Measurements from ENCODE around the gene PCDHGA6.
"Not testable (repeated sequence)": the region's sequence is repeated elsewhere in the genome, so short reads cannot be mapped to it uniquely, and the experiment has no call there.

The PCDHGA6 gene

DNA sequence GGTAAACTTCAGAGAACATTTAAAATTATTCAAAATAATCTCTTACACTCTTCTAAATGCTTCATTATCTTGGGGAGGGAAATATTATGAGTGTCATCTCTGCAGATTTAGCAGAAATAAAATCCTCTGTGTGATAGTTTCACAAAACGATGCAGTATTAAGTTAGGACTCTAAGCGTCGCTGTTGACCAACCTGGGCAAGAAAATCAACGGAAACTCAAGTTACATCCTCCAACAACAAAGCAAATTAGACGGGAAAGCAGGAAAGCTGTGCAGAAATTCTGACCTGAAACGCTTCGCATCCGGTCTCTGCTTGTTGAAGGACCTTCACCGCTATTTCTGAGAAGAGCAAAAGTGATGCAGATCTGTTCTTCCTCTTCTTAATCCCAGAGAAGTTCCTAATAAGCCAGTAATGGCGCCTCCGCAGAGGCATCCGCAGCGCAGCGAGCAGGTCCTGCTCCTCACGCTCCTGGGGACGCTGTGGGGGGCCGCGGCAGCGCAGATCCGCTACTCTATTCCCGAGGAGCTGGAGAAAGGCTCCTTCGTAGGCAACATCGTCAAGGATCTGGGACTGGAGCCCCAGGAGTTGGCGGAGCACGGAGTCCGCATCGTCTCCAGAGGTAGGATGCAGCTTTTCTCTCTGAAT lies at the start of gene PCDHGA6:
Gene PCDHGA6, plus strand, starts transcription at position 219 of the 645 bp plus-strand sequence. Its CDS starts 193 bp downstream, at position 412.
- in situ Hi-C loops (cut with HindIII; ENCODE audit: low sequenced_read_pairs): no loop called here

DNA sequence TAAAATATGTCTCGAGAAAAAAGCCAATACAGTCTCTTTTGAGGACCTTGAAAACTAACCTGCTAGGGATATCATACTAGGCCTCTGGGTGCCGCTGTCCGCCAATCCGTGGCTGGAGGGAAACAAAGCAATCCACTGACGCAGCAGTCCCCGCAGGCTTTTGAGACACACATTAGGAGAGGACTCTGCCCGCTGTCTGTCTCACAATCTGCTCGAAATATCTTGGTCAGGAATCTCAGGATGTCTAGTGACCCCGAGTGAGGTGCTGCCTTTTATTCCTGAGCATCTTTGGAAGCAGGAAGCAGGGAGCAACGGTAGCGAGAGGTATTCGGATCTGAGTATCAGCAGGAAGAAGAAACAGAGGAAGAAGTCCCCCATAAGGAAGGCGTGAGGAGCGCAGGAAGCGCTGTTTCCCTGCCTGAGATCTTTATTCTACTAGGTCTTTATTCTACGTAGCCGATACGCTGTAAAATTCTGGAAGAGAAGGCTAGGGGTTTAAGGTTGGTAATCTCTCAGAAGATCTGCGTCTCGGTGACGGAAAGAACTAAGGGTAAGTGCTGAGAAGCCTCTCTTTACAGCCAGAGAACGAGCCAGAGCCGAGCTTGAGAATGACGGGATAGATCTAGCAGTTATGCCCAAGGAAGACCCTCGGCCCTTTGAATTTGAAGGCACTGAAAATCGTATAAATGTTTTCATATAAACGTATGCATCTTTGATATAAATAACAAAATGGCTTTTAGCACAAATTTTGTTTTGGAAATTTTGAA lies 47.4 kb upstream of the PCDHGA6 start:
- in situ Hi-C loops (cut with HindIII; ENCODE audit: low sequenced_read_pairs): loop anchor here (5.0 kb wide), 1 partner anchor 66 kb away; the partner anchor contains the start of gene PCDHGA8

DNA sequence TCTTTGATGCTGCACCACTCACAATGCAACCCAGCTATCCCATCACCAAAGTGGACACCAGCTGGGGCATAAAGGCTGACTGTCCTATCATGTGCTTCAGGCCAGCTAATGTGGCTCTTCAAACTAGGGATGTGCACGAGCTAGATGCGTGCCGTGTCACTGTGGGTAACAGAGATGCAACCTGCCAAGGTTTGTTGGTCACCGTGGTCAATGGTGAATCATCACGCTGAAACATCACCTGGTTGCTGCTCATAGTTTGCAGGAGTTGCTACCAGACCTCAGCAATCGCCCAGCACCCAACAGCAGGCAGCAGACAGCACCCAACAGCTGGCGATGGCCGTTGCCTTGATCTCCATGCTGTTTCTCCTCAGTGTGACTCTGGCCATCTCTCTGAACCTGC lies 45.5 kb upstream of the PCDHGA6 start:
- in situ Hi-C loops (cut with HindIII; ENCODE audit: low sequenced_read_pairs): loop anchor here (5.0 kb wide), 1 partner anchor 64 kb away; the partner anchor contains the start of gene PCDHGA8

DNA sequence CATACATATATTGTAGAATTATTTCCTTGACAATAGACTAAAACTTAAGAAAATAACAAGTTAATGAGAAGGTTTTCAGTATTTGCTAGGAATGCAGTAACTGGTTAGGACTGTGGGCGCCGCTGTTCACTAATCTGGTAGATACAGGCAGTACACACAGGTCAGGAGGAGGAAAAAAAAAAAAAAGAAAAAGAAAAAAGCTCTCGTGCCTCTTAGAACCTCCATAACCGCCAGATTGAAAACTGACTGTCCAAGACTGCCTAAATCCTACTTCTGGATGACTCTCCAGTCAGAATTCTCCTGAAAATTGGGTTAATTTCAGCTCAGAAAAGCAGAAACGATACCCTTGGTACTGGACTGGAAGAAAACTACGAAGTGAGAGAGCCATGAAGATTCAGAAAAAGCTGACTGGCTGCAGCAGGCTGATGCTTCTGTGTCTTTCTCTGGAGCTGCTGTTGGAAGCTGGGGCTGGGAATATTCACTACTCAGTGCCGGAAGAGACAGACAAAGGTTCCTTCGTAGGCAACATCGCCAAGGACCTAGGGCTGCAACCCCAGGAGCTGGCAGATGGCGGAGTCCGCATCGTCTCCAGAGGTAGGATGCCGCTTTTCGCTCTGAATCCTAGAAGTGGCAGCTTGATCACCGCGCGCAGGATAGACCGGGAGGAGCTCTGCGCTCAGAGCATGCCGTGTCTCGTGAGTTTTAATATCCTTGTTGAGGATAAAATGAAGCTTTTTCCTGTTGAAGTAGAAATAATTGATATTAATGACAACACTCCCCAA lies 43.2 kb upstream of the PCDHGA6 start, which contains the start of gene PCDHGA1:
Gene PCDHGA1, plus strand, starts transcription at position 216 of the 782 bp plus-strand sequence.
- in situ Hi-C loops (cut with HindIII; ENCODE audit: low sequenced_read_pairs): no loop called here

DNA sequence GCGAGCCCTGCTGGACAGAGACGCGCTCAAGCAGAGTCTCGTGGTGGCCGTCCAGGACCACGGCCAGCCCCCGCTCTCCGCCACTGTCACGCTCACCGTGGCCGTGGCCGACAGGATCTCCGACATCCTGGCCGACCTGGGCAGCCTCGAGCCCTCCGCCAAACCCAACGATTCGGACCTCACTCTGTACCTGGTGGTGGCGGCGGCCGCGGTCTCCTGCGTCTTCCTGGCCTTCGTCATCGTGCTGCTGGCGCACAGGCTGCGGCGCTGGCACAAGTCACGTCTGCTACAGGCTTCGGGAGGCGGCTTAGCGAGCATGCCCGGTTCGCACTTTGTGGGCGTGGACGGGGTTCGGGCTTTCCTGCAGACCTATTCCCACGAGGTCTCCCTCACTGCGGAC lies 41.1 kb upstream of the PCDHGA6 start:
- in situ Hi-C loops (cut with HindIII; ENCODE audit: low sequenced_read_pairs): not testable (repeated sequence)

DNA sequence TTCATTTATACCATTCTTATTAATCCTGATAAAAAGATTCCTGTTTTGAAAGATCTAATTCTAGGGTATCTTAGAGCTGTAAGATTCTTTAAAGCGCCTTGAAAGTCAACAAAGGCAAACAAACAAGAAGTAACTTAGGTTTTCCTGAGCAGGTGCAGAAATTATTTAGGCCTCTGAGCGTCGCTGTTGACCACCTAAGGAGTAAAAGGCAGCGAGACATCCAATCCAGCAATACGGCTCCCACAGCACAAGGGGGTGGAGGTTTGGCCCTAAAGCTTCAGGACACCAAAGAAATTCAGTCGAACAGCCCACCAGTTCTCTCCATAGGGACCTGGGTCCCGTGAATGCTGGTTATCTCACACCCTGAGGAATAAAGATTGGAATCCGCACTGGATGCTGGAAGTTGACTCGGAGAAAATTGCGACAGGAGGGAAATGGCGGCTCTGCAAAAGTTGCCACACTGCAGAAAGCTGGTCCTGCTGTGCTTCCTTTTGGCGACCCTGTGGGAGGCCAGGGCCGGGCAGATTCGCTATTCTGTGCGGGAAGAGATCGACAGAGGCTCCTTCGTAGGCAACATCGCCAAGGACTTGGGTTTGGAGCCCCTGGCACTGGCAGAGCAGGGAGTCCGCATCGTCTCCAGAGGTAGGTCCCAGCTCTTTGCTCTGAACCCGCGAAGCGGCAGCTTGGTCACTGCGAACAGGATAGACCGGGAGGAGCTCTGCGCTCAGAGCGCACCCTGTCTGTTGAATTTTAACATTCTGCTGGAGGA lies 35.0 kb upstream of the PCDHGA6 start, which contains the start of gene PCDHGA2:
Gene PCDHGA2, plus strand, starts transcription at position 223 of the 769 bp plus-strand sequence.
- in situ Hi-C loops (cut with HindIII; ENCODE audit: low sequenced_read_pairs): loop anchor here (5.0 kb wide), 1 partner anchor 89 kb away; no protein-coding TSS in a partner anchor

DNA sequence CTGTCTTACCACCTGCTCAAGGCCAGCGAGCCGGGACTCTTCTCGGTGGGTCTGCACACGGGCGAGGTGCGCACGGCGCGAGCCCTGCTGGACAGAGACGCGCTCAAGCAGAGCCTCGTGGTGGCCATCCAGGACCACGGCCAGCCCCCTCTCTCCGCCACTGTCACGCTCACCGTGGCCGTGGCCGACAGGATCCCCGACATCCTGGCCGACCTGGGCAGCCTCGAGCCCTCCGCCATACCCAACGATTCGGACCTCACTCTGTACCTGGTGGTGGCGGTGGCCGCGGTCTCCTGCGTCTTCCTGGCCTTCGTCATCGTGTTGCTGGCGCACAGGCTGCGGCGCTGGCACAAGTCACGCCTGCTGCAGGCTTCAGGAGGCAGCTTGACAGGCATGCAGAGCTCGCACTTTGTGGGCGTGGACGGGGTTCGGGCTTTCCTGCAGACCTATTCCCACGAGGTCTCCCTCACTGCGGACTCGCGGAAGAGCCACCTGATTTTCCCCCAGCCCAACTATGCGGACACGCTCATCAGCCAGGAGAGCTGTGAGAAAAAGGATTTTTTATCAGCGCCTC lies 32.8 kb upstream of the PCDHGA6 start:
- in situ Hi-C loops (cut with HindIII; ENCODE audit: low sequenced_read_pairs): not testable (repeated sequence)

DNA sequence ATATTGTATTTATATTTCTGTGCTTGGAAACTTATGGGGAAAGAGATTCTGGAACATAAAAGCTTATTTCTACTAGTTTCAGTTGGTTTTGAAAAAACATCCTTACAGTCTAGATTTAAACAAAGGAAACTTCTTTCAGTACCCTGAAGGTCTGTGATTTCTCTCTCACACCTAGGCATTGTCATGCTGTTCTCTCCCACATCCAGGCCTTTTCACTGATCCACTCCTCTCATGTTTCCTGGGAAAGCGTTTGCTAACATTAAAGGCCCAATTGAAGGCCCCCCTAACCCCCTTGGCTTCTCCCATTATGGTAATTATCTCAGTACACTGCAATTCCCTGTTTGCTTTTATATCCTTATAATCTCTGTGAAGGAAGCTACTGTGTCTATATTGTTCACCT lies 30.9 kb upstream of the PCDHGA6 start:
- in situ Hi-C loops (cut with HindIII; ENCODE audit: low sequenced_read_pairs): no loop called here

DNA sequence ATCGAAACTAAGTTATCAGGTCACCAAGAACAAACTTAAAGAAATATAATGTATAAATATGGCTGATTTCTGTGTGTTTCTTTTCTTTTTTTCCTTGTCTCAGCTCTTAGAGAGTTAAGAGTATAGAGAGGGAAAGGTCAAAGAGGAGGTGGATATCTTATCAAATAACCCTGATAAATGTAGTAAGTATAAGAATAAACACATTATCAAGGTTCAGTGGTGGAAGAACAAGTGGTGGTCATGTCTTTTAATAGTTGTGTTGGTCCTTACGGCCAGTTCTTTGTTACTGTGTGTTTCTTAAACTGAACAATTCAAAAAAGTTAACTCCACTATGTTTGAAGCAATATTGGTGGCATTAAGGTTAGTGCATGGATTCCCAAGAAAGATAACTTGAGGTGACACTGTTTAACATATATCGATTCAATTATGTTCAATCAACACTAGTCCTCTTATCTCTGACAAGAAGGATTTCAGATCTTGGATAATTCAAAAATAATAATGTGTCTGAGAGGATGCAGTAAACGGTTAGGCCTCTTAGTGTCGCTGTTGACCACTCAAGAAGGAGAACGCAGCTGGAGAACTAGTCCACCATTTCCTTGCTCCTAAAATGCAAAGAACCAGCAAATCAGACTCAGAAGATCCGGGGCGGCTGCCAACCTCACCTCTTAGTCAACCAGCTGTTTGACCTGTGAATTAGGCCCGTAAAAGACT lies 30.3 kb upstream of the PCDHGA6 start, which contains the start of gene PCDHGA3:
Gene PCDHGA3, plus strand, starts transcription at position 588 of the 711 bp plus-strand sequence. CDS start 205 bp downstream, outside the sequence.
- in situ Hi-C loops (cut with HindIII; ENCODE audit: low sequenced_read_pairs): no loop called here

DNA sequence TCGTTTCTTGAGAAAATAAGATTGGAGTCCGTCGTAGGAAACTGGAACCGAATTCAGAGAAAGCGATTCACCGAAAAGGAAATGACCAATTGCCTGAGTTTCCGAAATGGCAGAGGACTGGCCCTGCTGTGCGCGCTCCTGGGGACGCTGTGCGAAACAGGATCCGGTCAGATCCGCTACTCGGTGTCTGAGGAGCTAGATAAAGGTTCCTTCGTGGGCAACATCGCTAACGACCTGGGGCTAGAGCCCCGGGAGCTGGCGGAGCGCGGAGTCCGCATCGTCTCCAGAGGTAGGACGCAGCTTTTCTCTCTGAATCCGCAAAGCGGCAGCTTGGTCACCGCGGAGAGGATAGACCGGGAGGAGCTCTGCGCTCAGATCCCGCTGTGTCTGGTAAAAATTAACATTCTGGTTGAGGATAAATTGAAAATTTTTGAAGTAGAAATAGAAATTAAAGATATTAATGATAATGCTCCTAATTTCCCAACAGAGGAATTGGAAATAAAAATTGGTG lies 29.7 kb upstream of the PCDHGA6 start:
- in situ Hi-C loops (cut with HindIII; ENCODE audit: low sequenced_read_pairs): no loop called here

DNA sequence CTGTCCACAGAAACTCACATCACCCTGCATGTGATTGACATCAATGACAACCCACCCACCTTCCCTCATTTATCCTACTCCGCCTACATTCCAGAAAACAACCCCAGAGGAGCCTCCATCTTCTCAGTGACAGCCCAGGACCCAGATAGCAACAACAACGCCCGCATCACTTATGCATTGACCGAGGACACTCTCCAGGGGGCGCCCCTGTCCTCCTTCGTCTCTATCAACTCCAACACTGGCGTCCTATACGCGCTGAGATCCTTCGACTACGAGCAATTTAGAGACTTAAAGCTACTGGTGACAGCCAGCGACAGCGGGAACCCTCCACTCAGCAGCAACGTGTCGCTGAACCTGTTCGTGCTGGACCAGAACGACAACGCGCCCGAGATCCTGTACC lies 28.4 kb upstream of the PCDHGA6 start:
- in situ Hi-C loops (cut with HindIII; ENCODE audit: low sequenced_read_pairs): no loop called here

DNA sequence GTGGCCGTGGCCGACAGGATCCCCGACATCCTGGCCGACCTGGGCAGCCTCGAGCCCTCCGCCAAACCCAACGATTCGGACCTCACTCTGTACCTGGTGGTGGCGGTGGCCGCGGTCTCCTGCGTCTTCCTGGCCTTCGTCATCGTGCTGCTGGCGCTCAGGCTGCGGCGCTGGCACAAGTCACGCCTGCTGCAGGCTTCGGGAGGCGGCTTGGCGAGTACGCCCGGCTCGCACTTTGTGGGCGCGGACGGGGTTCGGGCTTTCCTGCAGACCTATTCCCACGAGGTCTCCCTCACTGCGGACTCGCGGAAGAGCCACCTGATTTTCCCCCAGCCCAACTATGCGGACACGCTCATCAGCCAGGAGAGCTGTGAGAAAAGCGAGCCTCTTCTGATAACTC lies 27.7 kb upstream of the PCDHGA6 start:
- in situ Hi-C loops (cut with HindIII; ENCODE audit: low sequenced_read_pairs): not testable (repeated sequence)

DNA sequence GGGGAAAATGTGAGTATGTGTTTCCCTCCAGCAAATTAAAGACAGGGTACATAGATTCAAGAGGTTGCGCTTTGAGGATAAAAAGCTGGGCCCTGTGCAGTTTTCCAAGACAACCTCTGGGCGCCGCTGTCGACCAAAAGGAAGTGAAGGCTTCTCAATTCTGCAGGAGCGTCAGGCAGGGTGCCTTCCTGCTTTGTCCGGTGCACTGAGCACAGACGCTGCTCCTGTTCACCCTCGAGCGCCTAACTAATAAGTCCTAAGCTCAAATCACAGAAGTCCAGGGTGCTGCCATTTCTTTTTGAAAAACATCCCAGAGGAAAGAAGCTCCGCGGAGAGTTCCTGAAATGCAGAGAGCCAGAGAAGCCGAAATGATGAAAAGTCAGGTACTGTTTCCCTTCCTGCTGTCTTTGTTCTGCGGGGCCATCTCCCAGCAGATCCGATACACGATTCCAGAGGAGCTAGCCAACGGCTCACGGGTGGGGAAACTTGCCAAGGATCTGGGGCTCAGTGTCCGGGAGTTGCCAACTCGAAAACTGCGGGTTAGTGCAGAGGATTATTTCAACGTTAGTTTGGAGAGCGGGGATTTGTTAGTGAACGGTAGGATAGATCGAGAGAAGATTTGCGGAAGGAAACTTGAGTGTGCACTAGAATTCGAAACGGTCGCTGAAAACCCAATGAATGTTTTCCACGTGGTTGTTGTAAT lies 23.6 kb upstream of the PCDHGA6 start, which contains the start of gene PCDHGB1:
Gene PCDHGB1, plus strand, starts transcription at position 183 of the 703 bp plus-strand sequence. Its CDS starts 162 bp downstream, at position 345.
- in situ Hi-C loops (cut with HindIII; ENCODE audit: low sequenced_read_pairs): no loop called here

DNA sequence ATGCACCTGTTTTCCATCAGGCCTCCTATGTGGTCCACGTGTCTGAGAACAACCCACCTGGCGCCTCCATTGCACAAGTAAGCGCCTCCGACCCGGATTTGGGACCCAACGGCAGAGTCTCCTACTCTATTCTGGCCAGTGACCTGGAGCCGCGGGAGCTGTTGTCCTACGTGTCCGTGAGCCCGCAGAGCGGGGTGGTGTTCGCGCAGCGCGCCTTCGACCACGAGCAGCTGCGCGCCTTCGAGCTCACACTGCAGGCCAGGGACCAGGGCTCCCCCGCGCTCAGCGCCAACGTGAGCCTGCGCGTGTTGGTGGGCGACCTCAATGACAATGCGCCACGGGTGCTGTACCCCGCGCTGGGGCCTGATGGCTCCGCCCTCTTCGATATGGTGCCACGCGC lies 22.1 kb upstream of the PCDHGA6 start:
- in situ Hi-C loops (cut with HindIII; ENCODE audit: low sequenced_read_pairs): no loop called here

DNA sequence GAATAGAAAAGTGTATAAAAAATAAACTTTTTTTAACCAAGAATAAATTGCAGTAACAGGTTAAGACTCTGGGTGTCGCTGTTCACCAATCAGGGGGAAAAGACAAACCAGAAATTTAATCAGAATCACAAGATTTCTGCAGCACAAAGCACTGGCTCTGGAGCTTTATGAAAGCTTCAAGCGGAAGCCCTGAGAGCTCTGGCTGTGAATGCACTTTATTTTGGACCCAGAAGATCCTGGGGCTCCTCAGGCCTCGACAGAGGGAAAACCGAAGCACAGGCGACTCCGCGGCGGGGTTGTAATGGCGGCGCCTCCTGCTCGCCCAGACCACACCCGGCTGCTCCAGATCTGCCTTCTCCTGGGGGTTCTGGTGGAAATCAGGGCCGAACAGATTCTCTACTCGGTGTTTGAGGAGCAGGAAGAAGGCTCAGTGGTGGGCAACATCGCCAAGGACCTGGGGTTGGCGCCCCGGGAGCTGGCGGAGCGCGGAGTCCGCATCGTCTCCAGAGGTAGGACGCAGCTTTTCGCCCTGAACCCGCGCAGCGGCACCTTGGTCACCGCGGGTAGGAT lies 18.7 kb upstream of the PCDHGA6 start, which contains the start of gene PCDHGA4:
Gene PCDHGA4, plus strand, starts transcription at position 122 of the 570 bp plus-strand sequence. Its CDS starts 87 bp downstream, at position 209.
- in situ Hi-C loops (cut with HindIII; ENCODE audit: low sequenced_read_pairs): no loop called here

DNA sequence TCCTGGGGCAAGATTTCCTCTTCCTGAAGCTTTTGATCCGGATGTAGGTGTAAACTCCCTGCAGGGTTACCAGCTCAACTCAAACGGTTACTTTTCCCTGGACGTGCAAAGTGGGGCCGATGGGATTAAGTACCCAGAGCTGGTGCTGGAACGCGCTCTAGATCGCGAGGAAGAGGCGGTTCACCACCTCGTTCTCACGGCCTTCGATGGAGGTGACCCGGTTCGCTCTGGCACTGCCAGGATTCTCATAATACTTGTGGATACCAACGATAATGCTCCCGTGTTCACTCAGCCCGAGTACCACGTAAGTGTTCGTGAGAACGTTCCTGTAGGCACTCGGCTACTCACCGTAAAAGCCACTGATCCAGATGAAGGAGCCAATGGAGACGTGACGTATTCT lies 18.1 kb upstream of the PCDHGA6 start:
- in situ Hi-C loops (cut with HindIII; ENCODE audit: low sequenced_read_pairs): no loop called here

DNA sequence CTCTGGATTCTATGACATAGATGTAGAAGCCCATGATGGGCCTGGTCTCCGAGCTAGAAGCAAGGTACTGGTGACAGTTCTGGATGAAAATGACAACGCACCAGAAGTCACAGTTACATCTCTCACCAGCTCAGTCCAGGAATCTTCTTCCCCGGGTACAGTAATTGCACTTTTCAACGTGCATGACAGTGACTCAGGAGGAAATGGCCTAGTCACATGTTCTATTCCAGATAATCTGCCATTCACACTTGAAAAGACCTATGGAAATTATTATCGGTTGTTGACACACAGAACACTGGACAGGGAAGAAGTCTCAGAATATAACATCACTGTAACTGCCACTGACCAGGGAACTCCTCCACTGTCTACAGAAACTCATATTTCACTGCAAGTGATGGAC lies 17.6 kb upstream of the PCDHGA6 start:
- in situ Hi-C loops (cut with HindIII; ENCODE audit: low sequenced_read_pairs): no loop called here

DNA sequence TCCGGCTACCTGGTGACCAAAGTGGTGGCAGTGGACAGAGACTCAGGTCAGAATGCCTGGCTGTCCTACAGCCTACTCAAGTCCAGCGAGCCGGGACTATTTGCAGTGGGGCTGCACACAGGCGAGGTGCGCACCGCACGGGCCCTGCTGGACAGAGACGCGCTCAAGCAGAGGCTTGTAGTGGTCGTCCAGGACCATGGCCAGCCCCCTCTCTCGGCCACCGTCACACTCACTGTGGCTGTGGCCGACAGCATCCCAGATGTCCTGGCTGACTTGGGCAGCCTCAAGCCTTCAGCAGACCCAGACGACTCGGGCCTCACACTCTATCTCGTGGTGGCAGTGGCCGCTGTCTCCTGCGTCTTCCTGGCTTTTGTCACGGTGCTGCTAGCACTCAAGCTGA lies 16.7 kb upstream of the PCDHGA6 start:
- in situ Hi-C loops (cut with HindIII; ENCODE audit: low sequenced_read_pairs): no loop called here

Measured in endothelial cell of hepatic sinusoid (primary cell).